Liver (tissue), 9 donors: ENCODE data around the gene RCBTB1. TPM values are rescaled to one million over a fixed set of nuclear protein-coding genes. Genes with fewer than 3 reads are reported as not detected.

Experiments
- DNase-seq: peaks from one replicate; pipeline ENCODE4 v3.0.0-alpha.2; 2017; ENCODE audit warnings: low spot score
- H3K27ac ChIP-seq, 2 donors: one replicate each; pipeline ENCODE4 v1.7.0; 2013; ENCODE audit warnings: inconsistent platforms in 2 of 2, low read length in 2 of 2, control low read depth in 1 of 2, low read depth in 1 of 2, mild to moderate bottlenecking in 1 of 2
- H3K27me3 ChIP-seq, 4 donors: one replicate each; pipeline versions ENCODE4 v1.6.1 to v1.7.0; 2013; ENCODE audit warnings: low read length in 3 of 4, inconsistent platforms in 1 of 4, mild to moderate bottlenecking in 1 of 4, moderate library complexity in 1 of 4; ENCODE audit not compliant: control insufficient read depth in 4 of 4, insufficient read depth in 4 of 4
- H3K36me3 ChIP-seq, 4 donors: one replicate each; pipeline versions ENCODE4 v1.6.1 to v1.7.0; 2013; ENCODE audit warnings: low read length in 3 of 4, mild to moderate bottlenecking in 3 of 4, low read depth in 1 of 4, moderate library complexity in 1 of 4; ENCODE audit not compliant: control insufficient read depth in 4 of 4, insufficient read depth in 3 of 4
- H3K4me1 ChIP-seq, 4 donors: one replicate each; pipeline versions ENCODE4 v1.6.1 to v1.7.0; 2013; ENCODE audit warnings: low read length in 3 of 4, mild to moderate bottlenecking in 3 of 4, moderate library complexity in 1 of 4; ENCODE audit not compliant: control insufficient read depth in 4 of 4, insufficient read depth in 4 of 4
- H3K4me3 ChIP-seq, 3 donors: one replicate each; pipeline versions ENCODE4 v1.6.1 to v1.7.0; 2013; ENCODE audit warnings: low read length in 3 of 3, control low read depth in 1 of 3, low read depth in 1 of 3, mild to moderate bottlenecking in 1 of 3
- H3K9ac ChIP-seq, 2 donors: one replicate each; pipeline ENCODE4 v1.7.0; 2013; ENCODE audit warnings: low read length in 2 of 2, mild to moderate bottlenecking in 2 of 2, moderate library complexity in 2 of 2, control low read depth in 1 of 2, low read depth in 1 of 2
- H3K9me3 ChIP-seq, 4 donors: one replicate each; pipeline versions ENCODE4 v1.6.1 to v1.7.0; 2013; ENCODE audit warnings: low read length in 3 of 4; ENCODE audit not compliant: control insufficient read depth in 4 of 4
- ATF3 ChIP-seq: IDR thresholded peaks from 2 replicates; pipeline ENCODE4 v1.6.1; 2016; ENCODE audit warnings: antibody characterized with exemption
- CTCF ChIP-seq: fragments of 150-350 bp; IDR thresholded peaks from 2 replicates; pipeline ENCODE4 v1.5.1; 2017; ENCODE audit warnings: improper control_type of control experiment, low read depth, low read length; ENCODE audit not compliant: missing input control
- EGR1 ChIP-seq, 2 donors: IDR thresholded peaks; 2 replicates each; pipeline ENCODE4 v1.6.1; 2016 to 2018; ENCODE audit warnings: antibody characterized with exemption in 2 of 2, low read depth in 2 of 2
- FOXA1 ChIP-seq: IDR thresholded peaks from 2 replicates; pipeline ENCODE4 v1.6.1; 2016; ENCODE audit warnings: antibody characterized with exemption
- FOXA2 ChIP-seq: IDR thresholded peaks from 2 replicates; pipeline ENCODE4 v1.6.1; 2016; ENCODE audit warnings: antibody characterized with exemption
- GABPA ChIP-seq, 2 donors: IDR thresholded peaks in 1 of 2; conservative IDR thresholded peaks in 1 of 2; 2 replicates each; pipeline ENCODE4 v1.6.1; 2016; ENCODE audit warnings: antibody characterized with exemption in 2 of 2, mild to moderate bottlenecking in 1 of 2, moderate library complexity in 1 of 2
- HNF4A ChIP-seq, 2 donors: conservative IDR thresholded peaks; 2 replicates each; pipeline ENCODE4 v1.6.1; 2016; ENCODE audit warnings: antibody characterized with exemption in 2 of 2, mild to moderate bottlenecking in 2 of 2
- HNF4G ChIP-seq: IDR thresholded peaks from 2 replicates; pipeline ENCODE4 v1.6.1; 2016; ENCODE audit warnings: antibody characterized with exemption
- JUND ChIP-seq, 2 donors: IDR thresholded peaks; 2 replicates each; pipeline ENCODE4 v1.6.1; 2016; ENCODE audit warnings: antibody characterized with exemption in 2 of 2
- MAX ChIP-seq: IDR thresholded peaks from 2 replicates; pipeline ENCODE4 v1.6.1; 2016; ENCODE audit warnings: antibody characterized with exemption
- NR2F2 ChIP-seq: IDR thresholded peaks from 2 replicates; pipeline ENCODE4 v1.6.1; 2016; ENCODE audit warnings: antibody characterized with exemption
- RAD21 ChIP-seq, 2 donors: IDR thresholded peaks; 2 replicates each; pipeline ENCODE4 v1.6.1; 2016; ENCODE audit warnings: antibody characterized with exemption in 2 of 2, mild to moderate bottlenecking in 2 of 2
- REST ChIP-seq: IDR thresholded peaks from 2 replicates; pipeline ENCODE4 v1.6.1; 2016; ENCODE audit warnings: antibody characterized with exemption, mild to moderate bottlenecking
- RXRA ChIP-seq, 2 donors: IDR thresholded peaks; 2 replicates each; pipeline ENCODE4 v1.6.1; 2017 to 2018; ENCODE audit warnings: antibody characterized with exemption in 2 of 2, mild to moderate bottlenecking in 1 of 2
- SP1 ChIP-seq: IDR thresholded peaks from 2 replicates; pipeline ENCODE4 v1.6.1; 2018; ENCODE audit warnings: antibody characterized with exemption, mild to moderate bottlenecking
- TAF1 ChIP-seq: conservative IDR thresholded peaks from 2 replicates; pipeline ENCODE4 v1.6.1; 2016; ENCODE audit warnings: antibody characterized with exemption, mild to moderate bottlenecking
- YY1 ChIP-seq: IDR thresholded peaks from 2 replicates; pipeline ENCODE4 v1.6.1; 2016; ENCODE audit warnings: antibody characterized with exemption, mild to moderate bottlenecking
- ZBTB33 ChIP-seq: IDR thresholded peaks from 2 replicates; pipeline ENCODE4 v1.6.1; 2016; ENCODE audit warnings: antibody characterized with exemption
- WGBS: extraction: QIAGEN DNeasy Blood & Tissue Kit; methylation state at CpG from one replicate; pipeline ENCODE4 v1.1.7; 2013; 5-methylcytosine and 5-hydroxymethylcytosine counted together
- polyA plus RNA-seq, 2 donors: library from polyadenylated mRNA; stranded (reverse) in 1 of 2; unstranded in 1 of 2; fragments of 200-250 nt in 1 of 2; fragments of >200 nt in 1 of 2; fragmentation: Nextera tagmentation in 1 of 2; extraction: Ambion mirVana in 1 of 2; gene quantifications; one replicate each; pipeline versions ENCODE4 v1.2.1 to v1.2.3, GENCODE V29; 2013 to 2015
- total RNA-seq, 2 donors: library from RNA; depleted of rRNA; stranded (reverse); fragments of >200 nt; gene quantifications; one replicate each; pipeline ENCODE4 v1.2.3, GENCODE V29; 2014
- donor health status: healthy.
- donor health status: healthy.
- donor health status: healthy.
- donor health status: healthy.
- donor health status: healthy.

The RCBTB1 gene
- total and polyA plus RNA-seq, 4 donors = 3.9 to 9.0 (median 6.5) TPM

GRCh38 chr13:49559006-49559405 is 26.4 kb downstream of the RCBTB1 start:
- no peak for TF ChIP-seq FOXA2
- no peak for TF ChIP-seq CTCF
- TF ChIP-seq HNF4A (conservative IDR thresholded peaks at IDR 0.05) = no peak
- TF ChIP-seq ZBTB33 = no peak
- TF ChIP-seq GABPA (IDR thresholded peaks at IDR 0.05 in 1 of 2, conservative IDR thresholded peaks at IDR 0.05 in 1 of 2) = no peak
- TF ChIP-seq JUND (IDR thresholded peaks at IDR 0.05) = no peak
- no peak for TF ChIP-seq ATF3
- no peak for TF ChIP-seq YY1
- no peak for TF ChIP-seq TAF1
- TF ChIP-seq HNF4G = no peak
- TF ChIP-seq NR2F2 = no peak
- TF ChIP-seq RAD21 (IDR thresholded peaks at IDR 0.05) = no peak
- no peak for TF ChIP-seq EGR1 (IDR thresholded peaks at IDR 0.05; ENCODE audit: low read depth in 2 of 2)
- no peak for TF ChIP-seq REST
- no peak for TF ChIP-seq FOXA1
- TF ChIP-seq SP1 = no peak
- TF ChIP-seq MAX = no peak
- no peak for TF ChIP-seq RXRA (IDR thresholded peaks at IDR 0.05)
- WGBS = over 99% methylated on average over 3 of the region's 3 CpGs
- Histone ChIP-seq H3K36me3 (peaks cover 2 to 9% (median 6%) of the 10 kb centered on the region in 4 donors), H3K27me3 (no peaks in the 10 kb centered on the region), H3K4me3 (no peak overlapping the region), H3K9me3 (no peaks in the 10 kb centered on the region), H3K9ac (no peak overlapping the region), H3K27ac (no peak overlapping the region), H3K4me1 (peaks cover 2 to 13% (median 10%) of the 10 kb centered on the region in 4 donors)
- no peak for DNase-seq
